GM19395 (cell line): ENCODE data around the gene HDAC10.
A peak's percentile ranks its signal among the peaks of the same experiment; 100 is the strongest.

Experiments
- ATAC-seq: cut with Tn5 transposase; IDR thresholded peaks from one replicate; pipeline ENCODE4 v1.9.1; 2021; ENCODE audit warnings: mild to moderate bottlenecking, moderate library complexity; ENCODE audit not compliant: unreplicated experiment

HDAC10 gene

GRCh38 chr22:50244420-50245213 lies 6.4 kb downstream of the HDAC10 start, which contains the start of gene TUBGCP6:
TSS of gene TUBGCP6 (minus strand) at chr22:50245023. CDS start at chr22:50244459, 564 bp downstream.
- ATAC-seq = peak; percentile 68

DNA sequence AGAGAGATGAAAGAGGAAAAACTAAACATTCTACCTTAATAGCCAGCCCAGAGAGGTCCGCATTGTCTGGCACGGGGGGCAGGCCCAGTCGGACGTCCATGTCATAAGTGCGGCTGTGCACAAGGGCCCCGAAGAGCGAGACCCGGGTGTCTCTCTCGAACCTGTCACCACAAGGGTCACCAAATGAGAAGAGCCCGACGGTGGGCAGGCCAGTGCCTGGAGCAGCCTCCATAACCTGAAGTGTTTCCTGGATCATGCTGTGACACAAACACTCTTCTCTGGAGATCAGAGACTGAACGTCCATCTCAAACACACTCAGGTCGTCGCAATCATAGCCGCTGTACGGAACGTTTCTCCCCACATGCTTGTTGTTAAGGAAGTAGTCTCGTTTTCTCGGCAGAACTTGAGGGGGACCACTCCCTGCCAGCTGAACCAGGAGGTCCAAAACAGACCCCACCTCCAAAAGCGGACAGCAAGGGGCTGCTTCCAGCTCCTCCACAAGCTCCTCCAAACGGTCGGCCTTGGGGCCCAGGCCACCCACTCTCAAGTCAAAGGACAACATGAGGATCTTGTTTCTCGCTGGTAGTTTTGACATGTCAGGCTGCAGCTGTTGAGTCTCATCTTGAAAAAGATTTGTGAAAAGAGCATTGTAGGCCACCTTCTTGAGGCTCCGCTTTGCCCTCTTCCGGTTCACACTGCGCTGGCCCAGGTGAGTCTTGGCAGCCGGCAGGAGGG lies 7.2 kb downstream of the HDAC10 start:
- ATAC-seq = no peak

DNA sequence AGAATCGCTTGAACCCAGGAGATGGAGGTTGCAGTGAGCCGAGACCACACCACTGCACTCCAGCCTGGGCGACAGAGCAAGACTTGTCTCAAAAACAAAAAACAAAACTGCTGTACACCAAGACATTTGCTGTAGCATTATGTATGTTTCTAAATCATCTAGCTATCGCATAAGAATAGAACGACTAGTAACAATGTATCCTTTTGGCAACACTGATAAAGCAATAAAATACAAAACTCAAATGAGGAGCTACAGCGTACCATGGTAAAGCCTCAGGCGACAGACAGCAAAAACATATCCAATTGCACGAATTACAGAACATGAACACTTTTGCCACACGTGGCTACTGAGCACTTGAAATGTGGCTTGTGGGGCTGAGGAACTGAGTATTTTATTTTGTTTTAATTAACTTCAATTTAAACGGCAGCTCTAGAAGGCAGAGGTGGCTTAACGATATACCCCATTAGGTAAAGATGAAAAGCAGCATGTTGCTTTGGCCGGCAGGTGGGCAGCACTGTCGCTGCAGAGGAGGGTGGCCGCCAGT lies 8.6 kb downstream of the HDAC10 start:
- no peak for ATAC-seq

DNA sequence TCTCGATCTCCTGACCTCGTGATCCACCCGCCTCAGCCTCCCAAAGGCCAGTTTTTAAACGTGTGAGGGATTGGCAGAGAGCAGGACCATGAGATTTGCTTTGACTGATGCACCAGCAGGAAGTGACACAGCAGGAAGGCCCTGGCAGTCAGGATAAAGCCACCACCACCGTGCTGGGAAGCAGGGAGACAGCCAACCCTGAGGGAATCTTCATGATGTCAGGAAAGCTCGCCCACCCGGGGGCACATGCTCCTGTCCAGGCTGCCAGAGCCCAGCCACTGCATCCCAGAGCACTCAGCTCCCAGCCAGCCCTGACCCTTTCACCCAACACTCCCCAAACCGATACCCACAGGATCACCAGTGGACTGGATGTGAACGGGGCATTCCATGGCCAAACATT lies 12.3 kb downstream of the HDAC10 start:
- ATAC-seq = no peak

DNA sequence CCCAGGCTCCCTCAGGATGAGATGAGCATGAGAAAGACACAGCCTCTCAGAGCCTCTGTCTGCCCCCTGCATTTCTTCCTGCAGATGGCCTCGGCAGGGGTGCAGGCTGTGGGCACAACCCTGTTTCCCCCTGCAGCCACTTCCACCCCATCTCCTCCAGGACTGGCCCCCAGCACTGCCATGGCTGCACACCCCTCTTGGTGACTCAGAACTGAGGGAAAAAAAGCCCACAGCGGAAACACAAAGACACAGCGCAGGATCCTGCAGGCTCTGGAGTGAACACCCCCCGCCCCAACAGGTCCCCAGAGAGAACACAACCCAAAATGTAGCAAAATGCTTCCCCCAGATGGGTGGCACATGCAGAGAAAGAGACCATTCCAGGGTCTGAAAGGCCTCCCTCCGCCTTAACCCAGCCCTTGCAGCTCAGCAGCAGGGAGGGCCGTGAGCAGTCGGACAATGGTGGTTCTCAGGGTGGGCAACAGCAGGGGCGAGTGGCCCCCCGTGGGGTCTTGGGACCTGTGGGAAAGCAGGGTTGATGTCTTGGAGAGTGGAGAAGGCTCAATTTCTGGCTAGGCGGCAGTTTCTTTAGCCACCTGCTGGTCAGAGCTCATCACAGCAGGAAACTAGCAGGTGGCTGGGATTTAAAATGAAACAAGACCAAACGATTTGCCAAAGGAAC lies 14.2 kb downstream of the HDAC10 start:
- no peak for ATAC-seq

DNA sequence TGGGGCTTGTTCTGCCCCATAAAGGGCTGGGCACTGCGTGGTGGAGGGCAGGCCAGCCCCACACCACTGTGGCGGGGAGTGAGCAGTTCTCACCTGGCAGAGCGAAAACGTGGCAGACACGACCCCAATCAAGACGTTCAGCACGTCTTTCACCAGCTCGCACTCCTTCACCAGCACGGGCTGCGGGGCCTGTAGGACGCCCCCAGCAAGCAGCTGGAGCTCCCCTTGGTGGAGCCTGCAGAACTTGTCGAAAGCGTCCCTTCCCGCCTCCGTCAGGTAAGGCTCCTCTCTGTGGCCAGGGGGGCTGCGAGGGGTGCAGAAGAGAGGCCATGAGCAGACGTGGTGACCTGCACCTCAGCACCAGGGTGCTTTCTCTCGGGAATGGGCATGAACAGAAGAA lies 17.8 kb downstream of the HDAC10 start:
- ATAC-seq = no peak

GRCh38 chr22:50232481-50233151 lies 18.4 kb downstream of the HDAC10 start:
- ATAC-seq = no peak

GRCh38 chr22:50229370-50229769 lies 21.7 kb downstream of the HDAC10 start:
- no peak for ATAC-seq

DNA sequence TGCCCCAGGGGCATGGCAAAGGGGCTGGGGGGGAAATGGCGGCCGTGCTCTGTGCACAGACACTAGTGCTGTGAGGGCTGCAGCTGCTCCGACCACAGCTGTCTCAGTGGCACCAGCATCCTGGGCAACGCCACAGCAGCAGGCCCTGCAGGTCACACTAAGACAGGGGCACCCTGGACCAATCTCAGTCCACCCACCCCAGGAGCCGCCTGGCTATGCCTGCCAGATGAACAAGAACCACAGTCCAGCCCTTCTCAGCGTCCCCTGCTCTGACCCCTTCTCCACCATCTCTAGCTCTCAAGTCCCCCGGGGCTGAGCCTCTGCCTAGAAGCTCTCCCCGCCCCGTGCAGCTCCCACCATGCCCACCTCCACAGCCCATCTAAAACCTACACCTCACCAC lies 22.7 kb downstream of the HDAC10 start:
- no peak for ATAC-seq

DNA sequence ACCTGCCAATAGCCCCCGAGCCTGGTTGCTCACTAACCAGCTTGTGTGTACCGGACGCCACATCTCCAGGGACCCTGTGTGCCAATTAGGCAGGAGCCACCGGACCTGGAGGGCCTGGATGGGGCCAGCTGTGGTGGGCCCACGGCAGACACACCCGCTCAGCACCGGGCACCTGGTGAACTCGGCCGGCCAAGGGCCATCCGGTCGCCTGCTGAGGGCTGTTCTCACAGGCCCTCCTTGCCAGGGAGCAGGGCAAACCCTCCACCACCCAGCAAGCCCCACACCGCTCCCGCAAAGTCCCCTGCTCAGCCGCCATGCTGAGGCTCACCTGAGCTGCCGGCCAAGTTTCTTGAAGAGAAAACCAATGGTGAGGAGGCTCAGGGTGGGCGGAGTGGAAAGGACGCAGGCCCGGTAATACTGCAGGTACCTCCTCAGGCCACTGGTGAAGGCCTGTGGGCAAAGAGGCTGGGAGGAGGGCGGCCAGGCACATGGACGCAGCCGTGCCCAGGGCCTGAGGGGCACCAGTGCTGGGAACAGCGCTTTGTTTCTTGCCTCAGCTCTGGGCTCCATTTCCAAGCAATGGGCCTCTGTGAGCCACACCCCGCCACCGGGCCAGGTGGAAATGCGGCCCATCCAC lies 23.4 kb downstream of the HDAC10 start:
- no peak for ATAC-seq

DNA sequence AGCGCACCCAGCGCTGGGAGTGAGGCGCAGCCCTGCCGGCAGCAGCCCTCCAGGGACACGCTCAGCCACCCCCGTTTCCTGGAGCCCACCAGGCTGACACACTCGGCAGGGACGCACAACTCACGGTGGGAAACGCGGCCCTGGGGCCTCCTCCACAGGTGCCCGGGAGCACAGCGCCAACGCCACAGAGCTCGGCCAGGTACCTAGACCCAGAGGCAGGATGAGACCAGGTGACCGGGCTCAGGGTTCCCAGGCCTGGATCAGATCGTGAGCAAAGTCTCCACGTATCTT lies 24.2 kb downstream of the HDAC10 start:
- no peak for ATAC-seq

- ATAC-seq = no peak
These were observed 24.8 kb downstream of the HDAC10 start for GRCh38 chr22:50226063-50226874.

DNA sequence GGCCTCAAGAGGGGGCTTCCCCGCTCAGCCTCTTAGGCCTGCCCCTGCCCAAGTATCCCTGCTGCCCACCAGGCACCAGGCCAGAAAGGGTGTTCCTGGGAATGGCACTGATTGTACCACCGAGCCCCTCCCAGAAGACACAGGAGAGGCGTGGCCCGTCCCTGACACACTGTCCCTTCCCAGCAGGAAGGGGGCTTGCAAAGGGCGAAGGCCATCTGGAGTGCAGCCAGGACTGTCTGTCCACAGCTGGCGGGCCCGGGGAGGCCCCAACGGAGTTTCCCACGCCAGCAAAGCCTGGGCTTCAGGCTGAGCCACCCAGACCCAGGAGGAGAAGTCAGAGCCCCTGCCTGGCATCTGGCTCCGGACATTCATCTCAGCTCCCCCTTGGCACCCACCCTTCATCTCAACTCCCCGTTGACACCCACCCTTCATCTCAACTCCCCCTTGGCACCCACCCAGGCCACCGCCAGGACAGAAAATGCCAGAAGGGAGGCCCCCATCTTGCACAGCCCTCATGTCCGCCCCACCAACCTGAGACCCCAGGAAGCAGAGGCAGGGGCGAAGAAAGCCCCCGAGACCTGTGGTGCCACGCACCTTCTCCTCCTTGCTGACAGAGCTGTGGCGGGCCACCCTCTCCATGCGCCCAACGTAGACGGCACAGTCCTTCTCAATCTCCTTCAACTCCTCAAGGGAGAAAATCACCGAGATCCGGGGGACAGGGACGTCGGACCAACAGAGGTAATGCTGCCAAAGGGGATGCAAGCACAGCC lies 25.7 kb downstream of the HDAC10 start:
- ATAC-seq = no peak

- ATAC-seq = no peak
These were observed 27.0 kb downstream of the HDAC10 start for GRCh38 chr22:50224071-50224470.

DNA sequence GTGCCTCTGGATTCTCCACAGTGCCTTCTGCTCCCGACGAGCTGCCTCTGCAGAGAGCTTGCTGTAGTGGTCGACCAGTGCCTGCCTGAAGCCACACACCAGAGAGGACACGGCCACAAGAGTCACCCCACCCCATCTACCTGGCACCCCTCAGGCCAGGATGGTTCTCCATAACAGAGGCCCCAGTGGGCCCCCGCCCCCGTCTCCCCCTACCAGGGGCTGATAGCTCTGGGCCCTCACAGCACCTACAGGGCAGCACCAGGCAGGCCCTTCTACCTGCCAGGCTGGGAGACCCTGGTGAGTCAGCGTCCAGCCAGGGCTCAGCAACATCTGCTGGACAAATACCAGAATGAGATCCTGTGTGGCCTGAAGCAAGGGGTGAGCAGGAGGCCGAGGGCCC lies 28.6 kb downstream of the HDAC10 start:
- no peak for ATAC-seq

DNA sequence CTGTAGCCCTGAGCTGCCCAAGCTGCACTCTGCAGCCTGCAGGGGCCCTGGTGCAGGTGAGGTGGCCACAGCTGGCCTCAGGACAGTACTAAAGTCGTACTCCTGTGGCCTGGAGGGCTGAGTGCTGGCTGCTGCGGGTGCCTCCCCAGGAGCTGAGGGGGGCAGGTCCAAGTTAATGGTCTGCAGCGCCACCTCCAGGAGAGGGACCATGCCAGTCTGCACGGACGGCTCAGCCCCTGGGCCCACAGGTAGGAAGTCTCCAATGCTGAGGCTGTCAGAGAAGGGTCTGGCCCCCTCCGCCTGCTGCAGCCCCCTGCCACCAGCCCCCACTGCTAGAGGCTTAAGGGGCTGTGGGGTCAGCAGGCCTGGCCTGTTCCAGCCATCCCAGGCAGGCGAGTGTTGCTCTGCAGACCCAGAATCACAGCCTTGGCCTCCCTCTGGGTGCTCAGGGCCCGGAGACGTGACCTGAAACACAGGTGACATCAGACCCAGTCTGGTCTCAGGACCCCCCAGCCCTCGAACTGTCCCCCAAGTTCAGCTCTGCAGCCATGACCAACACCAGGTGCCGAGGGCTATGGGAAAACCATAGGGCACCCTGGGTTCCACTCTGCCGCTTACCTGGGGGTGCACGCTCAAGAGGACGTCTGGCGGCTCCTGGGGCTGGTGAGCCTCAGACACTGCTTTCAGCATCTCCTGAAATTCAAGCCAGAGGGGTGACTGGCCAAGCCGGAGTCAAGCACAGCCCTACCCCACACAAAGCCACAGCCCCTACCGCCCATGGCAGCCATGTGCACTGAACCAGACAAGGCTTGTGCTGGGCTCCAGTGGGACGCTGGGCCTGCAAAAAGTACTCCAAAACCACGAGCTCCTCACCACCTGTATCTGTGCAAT lies 29.4 kb downstream of the HDAC10 start:
- no peak for ATAC-seq

- no peak for ATAC-seq
These were observed 30.3 kb downstream of the HDAC10 start for GRCh38 chr22:50220603-50221409.
